Measurements from ENCODE around the gene KIF6.

Gene KIF6

GRCh38 chr6:39411001-39411400 is 314.2 kb downstream of the KIF6 start:
- no peak for DNase-seq

- DNase-seq, result no peak
Observed at GRCh38 chr6:39409889-39410288, 315.3 kb downstream of the KIF6 start.

- no peak for DNase-seq
Observed at GRCh38 chr6:39407446-39407993, 317.7 kb downstream of the KIF6 start.

GRCh38 chr6:39404312-39404711 is 320.9 kb downstream of the KIF6 start:
- DNase-seq, result no peak

- no peak for DNase-seq
Observed at GRCh38 chr6:39403304-39403703, 321.9 kb downstream of the KIF6 start.

GRCh38 chr6:39402239-39402751 is 322.9 kb downstream of the KIF6 start:
- peak; percentile 52 for DNase-seq

- no peak for DNase-seq
Observed at GRCh38 chr6:39401376-39401775, 323.8 kb downstream of the KIF6 start.

GRCh38 chr6:39400026-39400425 is 325.2 kb downstream of the KIF6 start:
- no peak for DNase-seq

GRCh38 chr6:39396854-39397253 is 328.4 kb downstream of the KIF6 start:
- DNase-seq, result no peak

GRCh38 chr6:39393075-39393474 is 332.1 kb downstream of the KIF6 start:
- no peak for DNase-seq

GRCh38 chr6:39391182-39391581 is 334.0 kb downstream of the KIF6 start:
- DNase-seq, result no peak

GRCh38 chr6:39389484-39389767 is 335.8 kb downstream of the KIF6 start:
- no peak for DNase-seq

GRCh38 chr6:39388606-39389483 is 336.4 kb downstream of the KIF6 start:
- DNase-seq, result no peak

GRCh38 chr6:39387785-39388184 is 337.4 kb downstream of the KIF6 start:
- DNase-seq, result peak in 1 of 2 donors; percentile 31

- no peak for DNase-seq
Observed at GRCh38 chr6:39386487-39386886, 338.7 kb downstream of the KIF6 start.

GRCh38 chr6:39381550-39382140 is 343.6 kb downstream of the KIF6 start:
- DNase-seq, result no peak

GRCh38 chr6:39380837-39381549 is 344.2 kb downstream of the KIF6 start:
- DNase-seq, result no peak

GRCh38 chr6:39378960-39379425 is 346.2 kb downstream of the KIF6 start:
- no peak for DNase-seq

GRCh38 chr6:39378175-39378959 is 346.8 kb downstream of the KIF6 start:
- no peak for DNase-seq

GRCh38 chr6:39377539-39377950 is 347.7 kb downstream of the KIF6 start:
- peak; percentile 66 to 95 for DNase-seq

- no peak for DNase-seq
Observed at GRCh38 chr6:39375405-39375804, 349.8 kb downstream of the KIF6 start.

GRCh38 chr6:39370390-39370789 is 354.8 kb downstream of the KIF6 start:
- no peak for DNase-seq
